ENCODE results near the gene LMTK3. TPM values are rescaled to one million over a fixed set of nuclear protein-coding genes. Genes with fewer than 3 reads are reported as not detected.

Gene LMTK3
- total and polyA plus RNA-seq, 7 experiments from 2014 or later, result 0.03 to 21.4 (median 16.6) TPM; not detected in 1

GRCh38 chr19:48479686-48480085, 31.9 kb downstream of the LMTK3 start:
- CTCF ChIA-PET, result interaction anchor here (0.7 to 1.7 kb wide), 2 partner anchors 10 to 32 kb away, joined by 3 to 8 read pairs; no protein-coding TSS in a partner anchor
- Mint-ChIP-seq H3K36me3 (peaks cover 0 to 12% (median 6%) of the 10 kb centered on the region in 5 donors), H3K9me3 (no peaks in the 10 kb centered on the region), H3K4me1 (peaks cover 6 to 29% (median 22%) of the 10 kb centered on the region in 7 donors), H3K27me3 (no peaks in the 10 kb centered on the region), H3K4me3 (peak overlapping the region; percentile 81 to 90 (median 86)), H3K27ac (peak overlapping the region; percentile 48 to 93 (median 83))
- no peak for ATAC-seq
- intact Hi-C loops (cut with micrococcal nuclease), result loop anchor here in 1 of 2 donors (1.0 to 5.0 kb wide), 3 partner anchors 10 to 32 kb away; partner anchors contain the start of genes CYTH2 and GRWD1
- POLR2A ChIA-PET, result interaction anchor here (0.7 to 3.5 kb wide), 4 partner anchors 9 to 734 kb away, joined by 3 to 15 read pairs (median 4); partner anchors contain the start of genes RPL18 and SPHK2
- peaks cover 0 to 46% (median 0%) of the 10 kb centered on the region in 3 experiments for H3K36me3 ChIP-seq (ENCODE audit: control insufficient read depth in 2 of 3, insufficient read depth in 3 of 3, low read length in 3 of 3)
- H3K27ac ChIP-seq (ENCODE audit: low read depth, low read length), result peak overlapping the region; percentile 79
- H3K9me3 ChIP-seq (ENCODE audit: control insufficient read depth in 2 of 3, low read length in 3 of 3), result no peaks in the 10 kb centered on the region
- peaks cover 3 to 9% of the 10 kb centered on the region in 2 donors for H3K4me1 ChIP-seq (ENCODE audit: control insufficient read depth in 2 of 2, insufficient read depth in 2 of 2, low read length in 2 of 2)
- no peak overlapping the region for H3K4me3 ChIP-seq (ENCODE audit: low read length)
- no peaks in the 10 kb centered on the region for H3K27me3 ChIP-seq (ENCODE audit: control insufficient read depth in 2 of 2, insufficient read depth in 2 of 2, low read length in 2 of 2)
- no peak for DNase-seq

GRCh38 chr19:48478339-48479256, 33.0 kb downstream of the LMTK3 start:
- Histone ChIP-seq H3K4me1 (ENCODE audit: control insufficient read depth in 2 of 2, insufficient read depth in 2 of 2, low read length in 2 of 2) (peaks cover 3 to 9% of the 10 kb centered on the region in 2 donors), H3K27me3 (ENCODE audit: control insufficient read depth in 2 of 2, insufficient read depth in 2 of 2, low read length in 2 of 2) (no peaks in the 10 kb centered on the region), H3K27ac (ENCODE audit: low read depth, low read length) (no peak overlapping the region), H3K9me3 (ENCODE audit: control insufficient read depth in 2 of 3, low read length in 3 of 3) (no peaks in the 10 kb centered on the region), H3K4me3 (ENCODE audit: low read length) (no peak overlapping the region), H3K36me3 (ENCODE audit: control insufficient read depth in 2 of 3, insufficient read depth in 3 of 3, low read length in 3 of 3) (peaks cover 0 to 57% (median 0%) of the 10 kb centered on the region in 3 experiments)
- H3K4me1 Mint-ChIP-seq, result peaks cover 6 to 35% (median 24%) of the 10 kb centered on the region in 7 donors
- CTCF ChIA-PET, result interaction anchor here (0.7 to 1.7 kb wide), 3 partner anchors 11 to 886 kb away, joined by 3 to 8 read pairs (median 3); no protein-coding TSS in a partner anchor
- H3K27me3 Mint-ChIP-seq, result no peaks in the 10 kb centered on the region
- ATAC-seq (no peak), DNase-seq (no peak)
- H3K4me3 Mint-ChIP-seq, result no peak overlapping the region
- POLR2A ChIA-PET, result interaction anchor here (0.7 to 3.5 kb wide), 2 partner anchors 8 to 95 kb away, joined by 4 to 15 read pairs; no protein-coding TSS in a partner anchor
- H3K36me3 Mint-ChIP-seq, result peaks cover 0 to 15% (median 0%) of the 10 kb centered on the region in 5 donors
- intact Hi-C loops (cut with micrococcal nuclease), result no loop called here
- no peaks in the 10 kb centered on the region for H3K9me3 Mint-ChIP-seq
- H3K27ac Mint-ChIP-seq, result peak overlapping the region in 1 of 9 donors; percentile 89

DNA sequence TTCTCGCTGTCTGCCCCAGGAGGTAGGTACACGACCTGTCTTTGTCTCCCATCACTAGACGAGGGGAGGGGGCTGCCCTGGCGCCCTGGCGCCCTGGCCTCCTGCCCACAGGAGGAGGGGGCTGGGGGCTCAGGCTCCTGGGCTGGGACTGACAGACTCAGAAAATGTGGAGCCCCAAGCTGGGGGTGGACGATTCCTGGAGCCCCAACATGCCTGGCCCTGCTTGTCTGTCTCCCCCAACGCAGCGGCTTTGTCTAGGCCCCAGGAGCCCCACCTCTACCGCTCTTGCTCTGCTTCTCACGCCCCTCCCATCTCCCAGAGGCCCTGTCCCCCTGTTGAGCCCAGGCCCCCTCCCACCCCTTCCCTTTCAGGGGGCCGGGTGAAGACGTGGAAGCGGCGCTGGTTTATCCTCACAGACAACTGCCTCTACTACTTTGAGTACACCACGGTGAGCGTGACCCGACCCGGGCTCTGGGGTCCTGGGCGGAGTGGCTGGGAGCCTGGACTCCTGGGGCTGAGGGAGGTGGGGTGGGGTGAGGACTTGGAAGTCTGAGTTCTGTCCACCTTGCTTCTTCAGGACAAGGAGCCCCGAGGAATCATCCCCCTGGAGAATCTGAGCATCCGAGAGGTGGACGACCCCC, 33.8 kb downstream of the LMTK3 start:
- intact Hi-C loops (cut with micrococcal nuclease), result no loop called here
- Mint-ChIP-seq H3K27me3 (no peaks in the 10 kb centered on the region), H3K4me3 (no peak overlapping the region), H3K27ac (no peak overlapping the region), H3K36me3 (peaks cover 0 to 16% (median 0%) of the 10 kb centered on the region in 5 donors), H3K4me1 (peaks cover 6 to 38% (median 24%) of the 10 kb centered on the region in 7 donors), H3K9me3 (no peaks in the 10 kb centered on the region)
- no peak for DNase-seq
- Histone ChIP-seq H3K9me3 (ENCODE audit: control insufficient read depth in 2 of 3, low read length in 3 of 3) (no peaks in the 10 kb centered on the region), H3K27me3 (ENCODE audit: control insufficient read depth in 2 of 2, insufficient read depth in 2 of 2, low read length in 2 of 2) (no peaks in the 10 kb centered on the region), H3K4me1 (ENCODE audit: control insufficient read depth in 2 of 2, insufficient read depth in 2 of 2, low read length in 2 of 2) (peaks cover 3 to 9% of the 10 kb centered on the region in 2 donors), H3K27ac (ENCODE audit: low read depth, low read length) (no peak overlapping the region), H3K36me3 (ENCODE audit: control insufficient read depth in 2 of 3, insufficient read depth in 3 of 3, low read length in 3 of 3) (peaks cover 0 to 65% (median 0%) of the 10 kb centered on the region in 3 experiments), H3K4me3 (ENCODE audit: low read length) (no peak overlapping the region)
- ATAC-seq, result no peak
- ChIA-PET CTCF (no interaction called here), POLR2A (no interaction called here)

GRCh38 chr19:48477067-48477685, 34.5 kb downstream of the LMTK3 start:
- Histone ChIP-seq H3K4me3 (ENCODE audit: low read length) (no peak overlapping the region), H3K27ac (ENCODE audit: low read depth, low read length) (no peak overlapping the region), H3K9me3 (ENCODE audit: control insufficient read depth in 2 of 3, low read length in 3 of 3) (no peaks in the 10 kb centered on the region), H3K27me3 (ENCODE audit: control insufficient read depth in 2 of 2, insufficient read depth in 2 of 2, low read length in 2 of 2) (no peaks in the 10 kb centered on the region), H3K36me3 (ENCODE audit: control insufficient read depth in 2 of 3, insufficient read depth in 3 of 3, low read length in 3 of 3) (peaks cover 0 to 70% (median 0%) of the 10 kb centered on the region in 3 experiments), H3K4me1 (ENCODE audit: control insufficient read depth in 2 of 2, insufficient read depth in 2 of 2, low read length in 2 of 2) (peaks cover 3 to 9% of the 10 kb centered on the region in 2 donors)
- Mint-ChIP-seq H3K4me3 (peak overlapping the region in 1 of 10 donors; percentile 38), H3K27ac (peak overlapping the region in 1 of 9 donors; percentile 26), H3K36me3 (peaks cover 0 to 17% (median 0%) of the 10 kb centered on the region in 5 donors), H3K27me3 (no peaks in the 10 kb centered on the region), H3K9me3 (no peaks in the 10 kb centered on the region), H3K4me1 (peaks cover 6 to 37% (median 23%) of the 10 kb centered on the region in 7 donors)
- ATAC-seq, result no peak
- intact Hi-C loops (cut with micrococcal nuclease), result no loop called here
- DNase-seq, result no peak
- ChIA-PET POLR2A (no interaction called here), CTCF (no interaction called here)

GRCh38 chr19:48476176-48476575, 35.5 kb downstream of the LMTK3 start:
- no peaks in the 10 kb centered on the region for H3K27me3 ChIP-seq (ENCODE audit: control insufficient read depth in 2 of 2, insufficient read depth in 2 of 2, low read length in 2 of 2)
- POLR2A ChIA-PET, result no interaction called here
- no peaks in the 10 kb centered on the region for H3K9me3 Mint-ChIP-seq
- peaks cover 6 to 33% (median 15%) of the 10 kb centered on the region in 7 donors for H3K4me1 Mint-ChIP-seq
- CTCF ChIA-PET, result no interaction called here
- peaks cover 2 to 3% of the 10 kb centered on the region in 2 donors for H3K4me1 ChIP-seq (ENCODE audit: control insufficient read depth in 2 of 2, insufficient read depth in 2 of 2, low read length in 2 of 2)
- peaks cover 0 to 17% (median 0%) of the 10 kb centered on the region in 5 donors for H3K36me3 Mint-ChIP-seq
- H3K9me3 ChIP-seq (ENCODE audit: control insufficient read depth in 2 of 3, low read length in 3 of 3), result no peaks in the 10 kb centered on the region
- intact Hi-C loops (cut with micrococcal nuclease), result no loop called here
- DNase-seq (no peak), ATAC-seq (no peak)
- no peak overlapping the region for H3K4me3 Mint-ChIP-seq
- H3K4me3 ChIP-seq (ENCODE audit: low read length), result no peak overlapping the region
- no peaks in the 10 kb centered on the region for H3K27me3 Mint-ChIP-seq
- H3K27ac Mint-ChIP-seq, result peak overlapping the region in 3 of 9 donors; percentile 45 to 76 (median 63)
- H3K27ac ChIP-seq (ENCODE audit: low read depth, low read length), result no peak overlapping the region
- peaks cover 0 to 80% (median 3%) of the 10 kb centered on the region in 3 experiments for H3K36me3 ChIP-seq (ENCODE audit: control insufficient read depth in 2 of 3, insufficient read depth in 3 of 3, low read length in 3 of 3)
